ENCODE data around the gene LTBP1.

- TF ChIP-seq CTCF (conservative IDR thresholded peaks at IDR 0.05) (no peak), EZH2 (IDR thresholded peaks at IDR 0.05; ENCODE audit: low read depth) (no peak)
Measured at GRCh38 chr2:32922501-32922900, 24.3 kb upstream of the LTBP1 start.
